Activated T-helper 9 cell treated with anti-CD3 and anti-CD28 coated beads, Interleukin-2, amount 50 U/mL, for 16 hours (primary cell): ENCODE results near the gene INPP5A.
"Not testable (repeated sequence)": the region's sequence is repeated elsewhere in the genome, so short reads cannot be mapped to it uniquely, and the experiment has no call there.

Experiments
- DNase-seq: peaks from one replicate; pipeline ENCODE4 v3.0.0-alpha.2; 2020; ENCODE audit warnings: low read depth

INPP5A gene

GRCh38 chr10:132597654-132598053 lies 60.1 kb downstream of the INPP5A start:
- no peak for DNase-seq

DNA sequence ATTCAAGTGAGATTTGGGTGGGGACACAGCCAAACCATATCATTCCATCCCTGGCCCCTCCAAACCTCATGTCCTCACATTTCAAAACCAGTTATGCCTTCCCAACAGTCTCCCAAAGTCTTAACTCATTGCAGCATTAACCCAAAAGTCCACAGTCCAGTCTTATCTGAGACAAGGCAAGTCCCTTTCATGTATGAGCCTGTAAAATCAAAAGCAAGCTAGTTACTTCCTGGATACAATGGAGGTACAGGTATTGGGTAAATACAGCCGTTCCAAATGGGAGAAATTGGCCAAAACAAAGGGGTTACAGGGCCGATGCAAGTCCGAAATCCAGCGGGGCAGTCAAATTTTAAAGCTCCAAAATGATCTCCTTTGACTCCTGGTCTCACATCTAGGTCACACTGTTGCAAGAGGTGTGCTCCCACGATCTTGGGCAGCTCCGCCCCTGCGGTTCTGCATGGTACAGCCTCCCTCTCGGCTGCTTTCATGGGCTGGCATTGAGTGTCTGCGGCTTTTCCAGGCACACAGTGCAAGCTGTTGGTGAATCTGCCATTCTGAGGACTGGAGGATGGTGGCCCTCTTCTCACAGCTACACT lies 61.5 kb downstream of the INPP5A start:
- not testable (repeated sequence) for DNase-seq

GRCh38 chr10:132599732-132600131 lies 62.1 kb downstream of the INPP5A start:
- DNase-seq: no peak

DNA sequence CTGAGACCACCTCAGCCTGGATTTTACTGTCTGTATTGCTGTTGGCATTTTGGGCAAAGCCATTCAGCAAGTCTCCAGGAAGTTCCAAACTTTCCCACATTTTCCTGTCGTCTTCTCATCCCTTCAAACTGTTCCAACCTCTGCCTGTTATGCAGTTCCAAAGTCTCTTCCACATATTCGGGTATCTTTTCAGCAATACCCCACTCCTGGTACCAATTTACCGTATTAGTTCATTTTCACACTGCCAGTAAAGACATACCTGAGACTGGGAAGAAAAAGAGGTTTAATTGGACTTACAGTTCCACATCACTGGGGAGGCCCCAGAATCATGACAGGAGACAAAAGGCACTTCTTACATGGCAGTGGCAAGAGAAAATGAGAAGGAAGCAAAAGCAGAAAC lies 62.8 kb downstream of the INPP5A start:
- DNase-seq: no peak

DNA sequence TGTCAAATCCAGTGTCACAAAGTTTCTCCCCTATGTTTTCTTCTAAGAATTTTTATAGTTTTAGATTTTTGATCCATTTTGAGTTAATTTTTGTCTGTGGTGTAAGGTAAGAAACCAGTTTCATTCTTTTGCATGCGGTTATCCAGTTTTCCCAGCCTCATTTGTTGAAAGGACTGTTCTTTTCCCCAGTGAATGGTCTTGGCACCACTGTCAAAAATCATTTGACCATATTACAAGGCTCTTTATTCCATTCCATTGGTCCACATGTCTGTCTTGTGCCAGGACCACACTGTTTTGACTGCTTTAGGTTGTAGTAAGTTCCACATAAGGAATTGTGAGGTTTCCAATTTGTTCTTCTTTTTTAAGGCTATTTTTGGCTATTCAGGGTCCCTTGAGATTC lies 64.0 kb downstream of the INPP5A start:
- DNase-seq: no peak

- DNase-seq: no peak
Observed at GRCh38 chr10:132602614-132603013, 65.0 kb downstream of the INPP5A start.

DNA sequence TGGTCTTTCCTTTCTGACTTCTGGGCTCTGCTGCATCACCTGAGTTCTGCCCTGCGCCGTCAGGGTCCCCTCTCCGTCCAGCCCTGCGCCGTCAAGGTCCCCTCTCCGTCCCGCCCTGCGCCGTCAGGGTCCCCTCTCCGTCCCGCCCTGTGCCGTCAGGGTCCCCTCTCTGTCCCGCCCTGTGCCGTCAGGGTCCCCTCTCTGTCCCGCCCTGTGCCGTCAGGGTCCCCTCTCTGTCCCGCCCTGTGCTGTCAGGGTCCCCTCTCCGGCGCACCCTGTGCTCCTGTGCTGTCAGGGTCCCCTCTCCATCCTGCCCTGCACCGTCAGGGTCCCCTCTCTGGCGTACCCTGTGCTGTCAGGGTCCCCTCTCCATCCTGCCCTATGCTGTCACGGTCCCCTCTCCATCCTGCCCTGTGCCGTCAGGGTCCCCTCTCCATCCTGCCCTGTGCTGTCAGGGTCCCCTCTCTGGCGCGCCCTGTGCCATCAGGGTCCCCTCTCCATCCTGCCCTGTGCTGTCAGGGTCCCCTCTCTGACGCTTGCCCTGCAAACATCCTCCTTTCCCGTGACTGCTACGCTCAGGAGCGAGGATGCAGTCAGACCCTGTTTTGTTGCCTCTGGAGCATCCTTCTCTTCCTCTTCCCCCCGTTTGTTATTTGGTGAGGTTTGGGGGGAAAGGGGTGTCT lies 66.4 kb downstream of the INPP5A start:
- DNase-seq: no peak

DNA sequence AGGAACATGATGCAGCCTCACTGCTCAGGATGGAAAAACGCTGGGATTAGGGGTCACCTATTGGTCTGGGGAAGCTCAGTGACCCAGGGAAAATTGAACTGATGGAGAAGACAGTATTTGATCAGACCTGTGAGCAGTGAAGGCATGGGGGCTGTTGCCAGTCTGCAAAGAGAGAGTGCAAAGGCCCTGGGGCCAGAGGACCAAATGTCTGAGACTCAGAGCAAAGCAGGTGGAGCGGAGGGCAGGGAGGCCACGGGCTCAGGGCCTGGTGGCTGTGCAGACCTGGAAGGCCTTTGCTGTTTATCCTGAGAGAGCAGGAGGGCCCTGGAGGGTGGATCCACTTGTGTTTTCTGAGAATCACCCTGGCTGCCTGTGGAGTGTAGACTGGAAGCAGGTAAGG lies 67.1 kb downstream of the INPP5A start:
- DNase-seq: no peak

DNA sequence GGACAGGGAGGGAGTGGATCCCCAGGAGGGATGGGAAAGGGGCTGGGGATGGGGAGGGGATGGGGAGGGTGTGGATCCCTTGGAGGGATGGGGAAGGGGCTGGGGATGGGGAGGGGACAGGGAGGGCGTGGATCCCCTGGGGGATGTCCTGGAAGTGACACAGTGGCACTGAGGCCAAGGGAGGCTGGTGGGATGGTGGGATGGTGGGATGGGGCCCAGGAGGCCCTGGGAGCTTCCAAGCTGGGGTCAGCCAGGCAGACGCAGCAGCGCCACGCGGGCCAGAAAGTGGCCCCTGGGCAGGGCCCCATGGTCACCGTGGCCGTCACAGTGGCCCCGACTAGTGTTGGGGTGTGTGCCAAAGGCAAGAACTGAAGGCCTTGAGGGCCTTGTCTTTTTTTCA lies 67.8 kb downstream of the INPP5A start:
- no peak for DNase-seq

GRCh38 chr10:132606031-132606491 lies 68.5 kb downstream of the INPP5A start:
- no peak for DNase-seq

DNA sequence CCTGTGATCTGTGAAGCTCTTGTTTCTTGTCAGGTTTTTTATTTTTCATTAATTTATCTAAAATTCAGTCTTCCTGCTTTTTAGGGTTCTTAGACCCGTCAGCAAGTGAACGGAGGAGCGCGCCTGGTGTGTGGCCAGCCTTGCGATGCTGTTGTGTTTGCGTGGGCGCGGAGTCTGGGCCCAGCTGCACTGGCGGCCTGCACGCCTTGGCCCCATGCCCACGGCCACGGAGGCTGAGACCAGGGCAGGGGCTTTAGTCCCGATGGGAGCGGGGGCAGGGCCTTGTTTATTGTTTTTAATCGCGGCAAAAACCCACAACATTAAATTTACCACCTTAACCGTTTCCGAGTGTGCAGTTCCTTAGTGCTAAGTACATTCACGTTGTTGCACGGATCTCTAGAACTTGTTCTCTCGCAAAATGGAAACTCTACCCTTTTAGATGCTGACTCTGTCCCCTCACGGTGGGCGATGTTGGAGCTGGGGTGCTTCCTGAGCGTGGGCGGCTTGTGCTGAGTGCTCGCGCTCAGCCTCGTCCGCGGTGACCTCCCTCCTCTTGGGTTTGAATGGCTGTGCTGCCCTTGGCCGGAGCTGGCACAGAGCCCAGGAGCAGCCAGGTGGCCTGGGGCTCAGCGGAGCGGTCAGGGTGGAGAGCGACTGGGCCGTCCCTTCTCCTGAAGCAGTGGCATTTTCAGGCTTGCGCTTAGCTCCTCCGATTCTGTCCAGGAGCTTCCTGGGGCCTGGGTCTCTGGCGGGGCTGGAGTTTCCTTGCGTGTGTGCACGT lies 69.1 kb downstream of the INPP5A start:
- no peak for DNase-seq

- DNase-seq: no peak
Observed at GRCh38 chr10:132607491-132607890, 69.9 kb downstream of the INPP5A start.

- DNase-seq: no peak
Observed at GRCh38 chr10:132607961-132608495, 70.4 kb downstream of the INPP5A start.

GRCh38 chr10:132608511-132609195 lies 71.1 kb downstream of the INPP5A start:
- no peak for DNase-seq

GRCh38 chr10:132609211-132609610 lies 71.6 kb downstream of the INPP5A start:
- no peak for DNase-seq

DNA sequence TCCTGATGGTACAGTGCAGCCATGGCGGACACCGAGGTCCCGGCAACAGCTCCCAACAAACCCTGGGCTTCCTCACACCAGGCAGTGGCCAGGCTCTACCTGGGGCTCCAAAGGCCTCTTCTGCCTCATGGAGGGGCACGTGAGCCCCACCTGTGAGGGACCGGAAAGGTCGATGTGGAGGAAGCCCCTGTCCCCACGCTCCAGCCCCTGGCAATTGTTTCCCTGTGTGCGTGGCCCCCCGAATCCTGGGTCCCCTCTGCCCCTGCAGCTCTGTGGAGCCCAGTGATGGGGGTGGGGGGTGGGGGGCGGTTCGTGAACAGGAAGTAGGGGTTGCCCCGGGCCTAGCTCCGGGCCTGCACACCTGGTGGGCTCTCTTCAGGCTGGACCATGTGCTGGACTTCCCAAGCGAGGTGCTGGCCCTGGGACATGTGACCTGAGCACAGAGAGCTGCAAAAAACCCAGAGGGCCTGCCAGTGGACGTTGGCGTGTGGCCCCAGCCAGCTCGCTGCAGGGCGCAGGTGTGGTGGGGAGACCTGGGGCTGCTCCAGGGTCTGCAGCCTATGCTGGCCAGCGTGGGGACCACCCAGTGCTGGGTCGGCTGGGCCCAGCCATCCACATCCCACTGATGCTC lies 72.6 kb downstream of the INPP5A start:
- no peak for DNase-seq

- DNase-seq: no peak
Observed at GRCh38 chr10:132611026-132611910, 73.7 kb downstream of the INPP5A start.

- DNase-seq: no peak
Observed at GRCh38 chr10:132611986-132612385, 74.4 kb downstream of the INPP5A start.

GRCh38 chr10:132612571-132613504 lies 75.3 kb downstream of the INPP5A start:
- DNase-seq: no peak
